Neural cell (in vitro differentiated cells): Measurements from ENCODE around the gene NCKAP5.

Experiments used
- EZH2 ChIP-seq: fragments of 200-600, 300-800 bp; shearing (Covaris generic), sonication (generic); IDR thresholded peaks from 2 replicates; pipeline ENCODE4 v1.6.1; 2014; ENCODE audit warnings: antibody characterized with exemption, low read length, borderline replicate concordance, mild to moderate bottlenecking; ENCODE audit not compliant: insufficient read depth, poor library complexity, severe bottlenecking
- POLR2AphosphoS5 ChIP-seq: IDR thresholded peaks from 2 replicates; pipeline ENCODE4 v1.6.1; 2012
- TF ChIP-seq, protein P1 (sequence below): fragments of 450-650 bp; IDR thresholded peaks from 2 replicates; pipeline ENCODE4 v1.5.1; 2014; ENCODE audit warnings: antibody characterized with exemption, mild to moderate bottlenecking, moderate library complexity; ENCODE audit not compliant: poor library complexity, severe bottlenecking

DNA sequence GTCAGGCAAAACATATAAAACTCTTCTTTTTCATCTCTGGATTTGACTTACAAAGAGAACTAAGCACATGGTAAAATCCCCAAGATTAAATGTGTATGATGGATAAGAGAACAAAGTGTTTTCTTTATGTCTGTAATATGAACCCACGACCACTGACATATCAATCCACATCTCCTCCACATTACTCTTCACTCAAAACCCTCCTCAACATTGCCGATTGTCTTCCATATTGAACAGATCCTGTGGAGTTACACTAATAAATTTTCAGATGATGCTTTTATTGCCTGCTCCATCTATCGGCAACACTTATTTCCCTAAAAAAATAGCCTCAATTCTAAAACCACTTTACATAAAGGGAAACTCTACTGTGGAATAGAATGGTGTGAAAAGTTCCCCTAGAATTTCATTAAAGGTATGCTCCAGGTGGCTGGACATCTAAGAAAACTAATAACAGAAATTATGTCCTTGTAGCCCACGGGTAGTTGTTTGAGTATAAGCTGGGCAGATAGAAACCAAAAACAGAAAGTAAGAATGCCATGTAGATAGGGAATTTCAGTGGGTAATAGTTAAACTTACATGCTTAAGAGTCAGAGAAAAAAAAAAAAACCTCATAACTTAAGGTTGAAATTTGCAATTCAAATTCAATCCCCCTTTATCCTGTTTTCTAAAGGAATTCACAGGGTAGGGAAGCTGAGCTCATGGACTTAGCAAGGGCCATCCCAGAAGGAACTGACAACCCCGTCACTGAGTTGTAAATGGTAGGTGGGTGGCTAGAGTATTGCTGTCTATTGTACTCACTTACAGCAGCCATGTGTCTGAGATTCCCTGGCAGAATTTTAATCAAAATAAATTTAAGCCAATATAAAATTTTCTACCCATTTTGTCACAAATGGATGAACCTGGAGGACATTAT is 592.8 kb downstream of the NCKAP5 start:
- no peak for TF ChIP-seq POLR2AphosphoS5
- no peak for TF ChIP-seq EZH2
- TF ChIP-seq, protein P1, sequence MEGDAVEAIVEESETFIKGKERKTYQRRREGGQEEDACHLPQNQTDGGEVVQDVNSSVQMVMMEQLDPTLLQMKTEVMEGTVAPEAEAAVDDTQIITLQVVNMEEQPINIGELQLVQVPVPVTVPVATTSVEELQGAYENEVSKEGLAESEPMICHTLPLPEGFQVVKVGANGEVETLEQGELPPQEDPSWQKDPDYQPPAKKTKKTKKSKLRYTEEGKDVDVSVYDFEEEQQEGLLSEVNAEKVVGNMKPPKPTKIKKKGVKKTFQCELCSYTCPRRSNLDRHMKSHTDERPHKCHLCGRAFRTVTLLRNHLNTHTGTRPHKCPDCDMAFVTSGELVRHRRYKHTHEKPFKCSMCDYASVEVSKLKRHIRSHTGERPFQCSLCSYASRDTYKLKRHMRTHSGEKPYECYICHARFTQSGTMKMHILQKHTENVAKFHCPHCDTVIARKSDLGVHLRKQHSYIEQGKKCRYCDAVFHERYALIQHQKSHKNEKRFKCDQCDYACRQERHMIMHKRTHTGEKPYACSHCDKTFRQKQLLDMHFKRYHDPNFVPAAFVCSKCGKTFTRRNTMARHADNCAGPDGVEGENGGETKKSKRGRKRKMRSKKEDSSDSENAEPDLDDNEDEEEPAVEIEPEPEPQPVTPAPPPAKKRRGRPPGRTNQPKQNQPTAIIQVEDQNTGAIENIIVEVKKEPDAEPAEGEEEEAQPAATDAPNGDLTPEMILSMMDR = no peak
